ENCODE measurements around the gene FOLR1.

DNA sequence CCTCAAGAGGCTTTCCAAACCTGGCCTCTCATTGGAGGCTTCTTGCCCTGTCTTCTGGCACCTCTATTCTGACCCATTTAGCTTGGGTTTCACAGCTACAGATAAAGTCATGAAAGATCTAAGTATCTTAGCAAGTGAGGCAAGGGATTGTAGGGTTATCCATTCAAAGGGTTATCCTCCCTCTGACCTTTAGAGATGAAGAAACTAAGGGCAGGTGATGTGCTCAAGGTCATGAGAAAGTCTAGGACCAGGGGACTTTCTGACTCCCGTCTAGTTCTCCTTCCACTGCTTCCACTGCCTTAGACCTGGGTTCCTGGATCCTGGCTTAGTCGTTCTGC, 44.8 kb downstream of the FOLR1 start:
- TF ChIP-seq CTCF (IDR thresholded peaks at IDR 0.05) (no peak), POLR2AphosphoS5 (IDR thresholded peaks at IDR 0.05; ENCODE audit: low read depth, low read length) (no peak)
